ENCODE measurements around the gene RNF227.

- TF ChIP-seq TAF1 (conservative IDR thresholded peaks at IDR 0.05) (no peak), EGR1 (IDR thresholded peaks at IDR 0.05; ENCODE audit: low read depth in 2 of 2) (no peak), RXRA (IDR thresholded peaks at IDR 0.05) (no peak)
- TF ChIP-seq, protein P1, sequence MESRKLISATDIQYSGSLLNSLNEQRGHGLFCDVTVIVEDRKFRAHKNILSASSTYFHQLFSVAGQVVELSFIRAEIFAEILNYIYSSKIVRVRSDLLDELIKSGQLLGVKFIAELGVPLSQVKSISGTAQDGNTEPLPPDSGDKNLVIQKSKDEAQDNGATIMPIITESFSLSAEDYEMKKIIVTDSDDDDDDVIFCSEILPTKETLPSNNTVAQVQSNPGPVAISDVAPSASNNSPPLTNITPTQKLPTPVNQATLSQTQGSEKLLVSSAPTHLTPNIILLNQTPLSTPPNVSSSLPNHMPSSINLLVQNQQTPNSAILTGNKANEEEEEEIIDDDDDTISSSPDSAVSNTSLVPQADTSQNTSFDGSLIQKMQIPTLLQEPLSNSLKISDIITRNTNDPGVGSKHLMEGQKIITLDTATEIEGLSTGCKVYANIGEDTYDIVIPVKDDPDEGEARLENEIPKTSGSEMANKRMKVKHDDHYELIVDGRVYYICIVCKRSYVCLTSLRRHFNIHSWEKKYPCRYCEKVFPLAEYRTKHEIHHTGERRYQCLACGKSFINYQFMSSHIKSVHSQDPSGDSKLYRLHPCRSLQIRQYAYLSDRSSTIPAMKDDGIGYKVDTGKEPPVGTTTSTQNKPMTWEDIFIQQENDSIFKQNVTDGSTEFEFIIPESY (IDR thresholded peaks at IDR 0.05): no peak
- TF ChIP-seq, protein P2, sequence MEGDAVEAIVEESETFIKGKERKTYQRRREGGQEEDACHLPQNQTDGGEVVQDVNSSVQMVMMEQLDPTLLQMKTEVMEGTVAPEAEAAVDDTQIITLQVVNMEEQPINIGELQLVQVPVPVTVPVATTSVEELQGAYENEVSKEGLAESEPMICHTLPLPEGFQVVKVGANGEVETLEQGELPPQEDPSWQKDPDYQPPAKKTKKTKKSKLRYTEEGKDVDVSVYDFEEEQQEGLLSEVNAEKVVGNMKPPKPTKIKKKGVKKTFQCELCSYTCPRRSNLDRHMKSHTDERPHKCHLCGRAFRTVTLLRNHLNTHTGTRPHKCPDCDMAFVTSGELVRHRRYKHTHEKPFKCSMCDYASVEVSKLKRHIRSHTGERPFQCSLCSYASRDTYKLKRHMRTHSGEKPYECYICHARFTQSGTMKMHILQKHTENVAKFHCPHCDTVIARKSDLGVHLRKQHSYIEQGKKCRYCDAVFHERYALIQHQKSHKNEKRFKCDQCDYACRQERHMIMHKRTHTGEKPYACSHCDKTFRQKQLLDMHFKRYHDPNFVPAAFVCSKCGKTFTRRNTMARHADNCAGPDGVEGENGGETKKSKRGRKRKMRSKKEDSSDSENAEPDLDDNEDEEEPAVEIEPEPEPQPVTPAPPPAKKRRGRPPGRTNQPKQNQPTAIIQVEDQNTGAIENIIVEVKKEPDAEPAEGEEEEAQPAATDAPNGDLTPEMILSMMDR (IDR thresholded peaks at IDR 0.05; ENCODE audit: low read depth, low read length, missing input control): no peak
- TF ChIP-seq, protein P3, sequence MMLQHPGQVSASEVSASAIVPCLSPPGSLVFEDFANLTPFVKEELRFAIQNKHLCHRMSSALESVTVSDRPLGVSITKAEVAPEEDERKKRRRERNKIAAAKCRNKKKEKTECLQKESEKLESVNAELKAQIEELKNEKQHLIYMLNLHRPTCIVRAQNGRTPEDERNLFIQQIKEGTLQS (IDR thresholded peaks at IDR 0.05): no peak
These were observed 22.8 kb downstream of the RNF227 start for GRCh38 chr17:7893187-7893880.

Data from liver (tissue), 3 donors.